ENCODE data around the gene PAFAH1B2.

DNA sequence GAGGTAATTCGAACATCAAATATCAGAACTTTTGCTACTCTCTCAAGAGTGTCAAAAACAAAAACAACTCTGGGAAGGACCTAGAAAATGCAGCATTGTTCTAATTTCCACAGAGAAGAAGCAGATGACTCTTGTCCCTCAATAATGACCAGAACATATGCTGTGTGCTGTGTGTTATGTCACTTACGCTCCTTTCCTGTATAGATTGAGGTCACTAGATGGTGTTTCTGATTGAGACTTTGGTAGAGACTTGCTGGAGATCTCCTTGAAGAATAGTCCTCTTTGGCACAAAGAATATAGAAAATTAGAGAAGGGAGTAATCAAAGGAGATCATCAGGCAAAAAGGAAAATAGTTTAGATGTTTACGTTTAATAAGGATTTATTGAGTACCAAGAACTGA is 43.5 kb upstream of the PAFAH1B2 start:
- TF ChIP-seq, protein P1, sequence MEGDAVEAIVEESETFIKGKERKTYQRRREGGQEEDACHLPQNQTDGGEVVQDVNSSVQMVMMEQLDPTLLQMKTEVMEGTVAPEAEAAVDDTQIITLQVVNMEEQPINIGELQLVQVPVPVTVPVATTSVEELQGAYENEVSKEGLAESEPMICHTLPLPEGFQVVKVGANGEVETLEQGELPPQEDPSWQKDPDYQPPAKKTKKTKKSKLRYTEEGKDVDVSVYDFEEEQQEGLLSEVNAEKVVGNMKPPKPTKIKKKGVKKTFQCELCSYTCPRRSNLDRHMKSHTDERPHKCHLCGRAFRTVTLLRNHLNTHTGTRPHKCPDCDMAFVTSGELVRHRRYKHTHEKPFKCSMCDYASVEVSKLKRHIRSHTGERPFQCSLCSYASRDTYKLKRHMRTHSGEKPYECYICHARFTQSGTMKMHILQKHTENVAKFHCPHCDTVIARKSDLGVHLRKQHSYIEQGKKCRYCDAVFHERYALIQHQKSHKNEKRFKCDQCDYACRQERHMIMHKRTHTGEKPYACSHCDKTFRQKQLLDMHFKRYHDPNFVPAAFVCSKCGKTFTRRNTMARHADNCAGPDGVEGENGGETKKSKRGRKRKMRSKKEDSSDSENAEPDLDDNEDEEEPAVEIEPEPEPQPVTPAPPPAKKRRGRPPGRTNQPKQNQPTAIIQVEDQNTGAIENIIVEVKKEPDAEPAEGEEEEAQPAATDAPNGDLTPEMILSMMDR (IDR thresholded peaks at IDR 0.05): no peak
- no peak for TF ChIP-seq EZH2 (IDR thresholded peaks at IDR 0.05)
